Subcutaneous abdominal adipose tissue (tissue), 5 donors: ENCODE measurements around the gene TMEM213.

ENCODE experiments used
- H3K27ac ChIP-seq: one replicate; pipeline ENCODE4 v1.7.0; 2013; ENCODE audit warnings: low read depth, mild to moderate bottlenecking, inconsistent platforms, low read length, moderate library complexity
- H3K27me3 ChIP-seq, 5 donors: one replicate each; pipeline ENCODE4 v1.7.0; 2013; ENCODE audit warnings: low read length in 5 of 5, inconsistent platforms in 1 of 5; ENCODE audit not compliant: control insufficient read depth in 5 of 5, insufficient read depth in 4 of 5
- H3K36me3 ChIP-seq, 5 donors: one replicate each; pipeline ENCODE4 v1.7.0; 2013; ENCODE audit warnings: low read length in 5 of 5; ENCODE audit not compliant: control insufficient read depth in 5 of 5, insufficient read depth in 5 of 5
- H3K4me1 ChIP-seq, 5 donors: one replicate each; pipeline ENCODE4 v1.7.0; 2013; ENCODE audit warnings: low read length in 5 of 5, mild to moderate bottlenecking in 3 of 5, moderate library complexity in 1 of 5; ENCODE audit not compliant: control insufficient read depth in 5 of 5, insufficient read depth in 5 of 5
- H3K4me3 ChIP-seq, 5 donors: one replicate each; pipeline ENCODE4 v1.7.0; 2013; ENCODE audit warnings: low read length in 5 of 5, low read depth in 1 of 5
- H3K9ac ChIP-seq, 5 donors: one replicate each; pipeline ENCODE4 v1.7.0; 2013; ENCODE audit warnings: low read length in 5 of 5, mild to moderate bottlenecking in 4 of 5, moderate library complexity in 3 of 5
- H3K9me3 ChIP-seq, 5 donors: one replicate each; pipeline ENCODE4 v1.7.0; 2013; ENCODE audit warnings: low read length in 5 of 5; ENCODE audit not compliant: control insufficient read depth in 5 of 5
- donor health status: healthy.
- donor health status: healthy.
- donor health status: healthy.
- donor health status: healthy.
- donor health status: healthy.

TMEM213 gene

DNA sequence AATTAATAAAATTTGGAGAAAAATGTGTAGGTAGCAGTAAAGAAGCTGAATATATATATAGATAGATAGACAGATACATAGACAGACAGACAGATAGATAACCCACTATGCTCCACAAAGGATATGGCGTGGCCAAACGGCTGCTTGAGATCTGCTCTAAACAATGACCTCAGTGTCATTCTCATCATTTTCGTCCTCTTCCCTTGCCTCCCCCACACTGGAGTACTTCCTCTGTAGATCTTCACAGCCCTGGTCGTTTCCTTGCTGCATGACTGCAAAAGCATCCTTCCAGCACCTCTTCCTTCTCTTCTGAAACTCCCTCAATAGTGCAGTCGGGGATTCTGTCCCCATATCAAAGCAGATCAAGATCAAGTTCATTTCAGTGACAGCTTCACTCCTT lies 35.8 kb downstream of the TMEM213 start:
- Histone ChIP-seq H3K4me1 (peaks cover 0 to 5% (median 0%) of the 10 kb centered on the region in 5 donors), H3K27me3 (no peaks in the 10 kb centered on the region), H3K27ac (no peak overlapping the region), H3K9ac (no peak overlapping the region), H3K9me3 (no peaks in the 10 kb centered on the region), H3K36me3 (no peaks in the 10 kb centered on the region), H3K4me3 (no peak overlapping the region)

DNA sequence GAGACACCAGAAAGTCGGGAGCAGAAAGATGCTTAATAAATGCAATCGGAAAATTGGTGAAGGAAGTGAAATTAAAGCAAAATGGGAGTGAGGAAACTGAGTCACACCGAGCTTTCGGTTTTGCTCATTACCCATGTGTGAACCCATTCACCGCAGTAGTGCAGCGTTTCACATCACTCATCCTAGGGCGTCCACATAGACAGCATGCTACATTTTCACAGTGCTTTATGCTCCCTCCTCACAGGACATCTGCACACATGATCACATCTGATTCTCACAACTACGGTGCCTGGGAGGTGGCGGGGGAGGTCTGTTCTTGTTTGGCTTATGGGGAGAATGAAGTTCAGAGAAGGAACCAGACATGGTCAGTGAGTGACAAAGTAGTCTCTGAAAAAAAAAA lies 36.8 kb downstream of the TMEM213 start:
- Histone ChIP-seq H3K27ac (no peak overlapping the region), H3K27me3 (no peaks in the 10 kb centered on the region), H3K9ac (no peak overlapping the region), H3K9me3 (no peaks in the 10 kb centered on the region), H3K4me1 (peaks cover 0 to 5% (median 0%) of the 10 kb centered on the region in 5 donors), H3K4me3 (no peak overlapping the region), H3K36me3 (no peaks in the 10 kb centered on the region)

DNA sequence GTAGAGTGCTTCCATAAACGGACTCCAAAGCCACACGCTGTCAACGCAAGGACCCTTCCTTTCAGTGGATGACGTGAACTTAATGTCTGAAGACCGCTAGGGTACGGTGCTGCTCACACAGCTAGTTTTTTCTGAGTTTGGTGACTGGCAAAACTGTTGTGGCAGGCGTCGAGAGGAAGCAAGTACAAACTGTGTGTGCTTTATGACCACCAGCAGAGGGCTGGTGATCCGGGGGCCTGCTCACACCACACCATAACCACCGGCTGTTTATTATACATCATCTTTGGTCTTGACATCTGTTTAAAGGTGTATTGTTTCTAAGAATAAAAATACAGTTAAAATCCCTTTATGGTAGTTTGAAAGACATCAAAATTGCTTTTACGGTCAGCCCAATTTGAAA lies 37.3 kb downstream of the TMEM213 start:
- no peaks in the 10 kb centered on the region for H3K9me3 ChIP-seq
- H3K36me3 ChIP-seq = no peaks in the 10 kb centered on the region
- no peak overlapping the region for H3K27ac ChIP-seq

DNA sequence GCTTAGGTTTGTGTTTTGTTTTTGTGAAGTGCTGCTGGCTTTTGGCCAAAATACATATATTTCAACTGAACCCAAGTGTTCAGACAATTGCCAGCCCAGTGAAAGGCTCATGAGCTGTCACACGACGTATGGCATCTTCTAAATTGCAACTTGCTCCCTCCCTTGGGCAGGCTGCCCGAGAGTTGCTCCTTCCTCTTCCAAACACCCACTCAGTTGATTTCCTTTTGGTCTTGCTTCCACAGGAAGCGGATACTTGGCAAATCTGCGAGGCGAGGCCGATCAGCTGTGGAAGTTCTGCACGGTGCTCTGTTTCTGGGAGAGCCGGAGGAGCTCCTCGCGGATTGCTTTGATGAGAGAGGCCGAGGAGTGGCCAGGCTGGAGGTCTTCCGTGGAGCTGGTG lies 39.8 kb downstream of the TMEM213 start:
- Histone ChIP-seq H3K4me3 (peak overlapping the region in 4 of 5 donors; percentile 18 to 48 (median 24)), H3K9ac (no peak overlapping the region), H3K9me3 (no peaks in the 10 kb centered on the region), H3K36me3 (peaks cover 0 to 3% (median 0%) of the 10 kb centered on the region in 5 donors), H3K27ac (no peak overlapping the region), H3K27me3 (no peaks in the 10 kb centered on the region), H3K4me1 (peaks cover 0 to 5% (median 0%) of the 10 kb centered on the region in 5 donors)

More for the DNA sequence above, 37.3 kb downstream of the TMEM213 start:
- H3K27me3 ChIP-seq = no peaks in the 10 kb centered on the region
- H3K9ac ChIP-seq = no peak overlapping the region
- H3K4me3 ChIP-seq = no peak overlapping the region
- H3K4me1 ChIP-seq = peaks cover 0 to 5% (median 0%) of the 10 kb centered on the region in 5 donors

DNA sequence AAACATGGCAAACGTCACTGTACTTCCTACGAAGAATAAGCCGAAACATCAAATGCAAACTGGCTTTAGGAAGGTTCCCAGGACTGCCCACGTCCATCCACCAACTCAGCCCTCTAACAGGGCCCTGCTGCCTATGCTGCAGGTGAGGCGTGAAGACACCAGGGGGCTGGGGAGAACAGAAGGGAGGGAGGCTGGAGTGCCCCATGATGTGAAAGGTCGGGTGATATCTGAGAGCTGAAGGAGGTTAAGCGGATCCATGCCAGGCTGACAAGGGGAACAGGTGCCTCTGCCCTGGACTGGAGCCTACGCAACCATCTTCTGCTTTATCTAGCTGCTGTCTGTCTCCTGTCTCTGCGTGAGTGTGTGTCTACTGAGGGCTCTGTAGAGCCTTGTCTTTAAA lies 40.4 kb downstream of the TMEM213 start:
- Histone ChIP-seq H3K9ac (no peak overlapping the region), H3K36me3 (peaks cover 0 to 3% (median 0%) of the 10 kb centered on the region in 5 donors), H3K4me3 (peak overlapping the region in 4 of 5 donors; percentile 18 to 48 (median 24)), H3K27me3 (no peaks in the 10 kb centered on the region), H3K4me1 (peaks cover 0 to 5% (median 0%) of the 10 kb centered on the region in 5 donors), H3K9me3 (no peaks in the 10 kb centered on the region), H3K27ac (no peak overlapping the region)

DNA sequence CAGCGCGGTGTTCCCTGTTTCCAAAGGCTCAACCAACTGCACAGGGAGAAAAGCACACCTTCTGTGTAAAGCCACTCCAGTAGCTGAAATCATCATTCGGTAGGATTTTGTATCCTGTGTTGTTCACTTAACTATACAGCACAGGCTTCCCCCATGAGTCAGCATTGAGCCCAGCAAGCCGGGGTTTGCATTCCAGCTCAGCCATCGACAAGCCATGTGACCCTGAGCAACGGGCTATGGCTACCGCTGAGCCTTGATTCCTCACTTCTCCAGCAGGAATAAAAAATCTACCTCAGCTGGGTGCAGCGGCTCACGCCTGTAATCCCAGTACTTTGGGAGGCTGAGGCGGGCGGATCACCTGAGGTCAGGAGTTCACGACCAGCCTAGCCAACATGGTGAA lies 44.3 kb downstream of the TMEM213 start:
- Histone ChIP-seq H3K9ac (no peak overlapping the region), H3K27me3 (no peaks in the 10 kb centered on the region), H3K4me1 (peaks cover 0 to 5% (median 0%) of the 10 kb centered on the region in 5 donors), H3K9me3 (no peaks in the 10 kb centered on the region), H3K27ac (no peak overlapping the region), H3K36me3 (peaks cover 0 to 3% (median 0%) of the 10 kb centered on the region in 5 donors), H3K4me3 (no peak overlapping the region)

DNA sequence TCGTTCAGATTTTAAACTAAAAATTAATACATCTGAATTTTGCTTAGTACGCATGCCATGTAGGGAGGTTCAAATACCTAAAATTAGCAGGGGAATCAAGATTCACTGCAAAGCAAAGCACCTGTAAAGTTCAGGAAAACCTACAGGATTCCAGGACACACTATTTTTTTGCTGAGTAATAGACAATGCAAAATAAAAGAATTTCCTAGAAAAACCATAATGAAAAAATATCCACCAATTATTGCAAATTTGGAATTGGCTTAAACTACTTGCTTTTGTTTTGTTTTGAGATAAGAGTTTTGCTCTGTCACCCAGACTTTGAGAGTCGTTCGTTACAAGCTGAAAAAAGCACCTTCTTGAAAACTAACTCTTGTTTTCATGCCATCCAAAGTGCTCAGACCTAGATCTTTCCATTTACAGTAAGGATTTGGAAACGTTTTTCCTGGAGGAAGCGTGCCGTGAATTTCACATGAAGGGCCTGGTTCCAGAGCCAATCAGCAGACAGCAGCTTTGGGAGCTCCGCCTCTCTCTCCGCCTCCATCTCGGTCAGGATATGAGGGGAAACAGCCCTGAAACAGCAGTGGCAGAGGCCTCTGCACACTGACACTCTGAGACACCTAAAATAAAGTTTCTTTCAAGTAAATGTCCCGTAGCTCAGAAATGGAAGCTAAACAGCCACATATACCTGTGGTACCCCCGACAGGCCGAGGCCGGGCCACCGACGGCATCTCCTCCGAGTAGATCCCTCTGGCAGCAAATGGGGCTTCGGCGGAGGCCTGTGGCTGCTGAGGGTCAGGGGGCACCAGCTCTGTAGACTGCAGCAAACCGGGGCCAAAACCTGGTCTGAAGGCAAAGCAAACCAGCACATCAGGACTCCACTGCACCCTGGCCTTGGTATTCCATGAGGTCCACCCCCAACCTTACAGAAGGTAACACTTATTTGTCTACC lies 46.1 kb downstream of the TMEM213 start:
- Histone ChIP-seq H3K4me1 (no peaks in the 10 kb centered on the region), H3K9me3 (no peaks in the 10 kb centered on the region), H3K27ac (no peak overlapping the region), H3K27me3 (no peaks in the 10 kb centered on the region), H3K36me3 (peaks cover 0 to 3% (median 0%) of the 10 kb centered on the region in 5 donors), H3K4me3 (no peak overlapping the region), H3K9ac (no peak overlapping the region)

DNA sequence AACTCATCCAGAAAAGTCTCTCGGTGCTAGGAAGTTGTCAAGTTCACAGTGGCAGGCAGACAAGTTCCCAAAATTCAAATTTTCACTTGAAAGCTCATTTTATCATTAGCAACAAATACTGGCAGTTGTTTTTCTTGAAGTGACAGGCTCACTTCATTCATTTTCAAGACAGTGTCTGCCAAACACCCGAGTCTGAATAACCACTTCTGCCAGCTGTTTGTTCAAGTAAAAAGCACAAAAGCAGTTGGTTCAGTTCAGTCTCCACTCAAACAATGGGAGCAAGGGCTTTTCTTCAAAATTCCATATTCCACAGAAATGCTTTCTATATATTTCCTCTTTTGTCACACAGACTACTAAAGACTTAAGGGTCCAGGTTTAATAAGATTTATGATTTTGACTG lies 47.9 kb downstream of the TMEM213 start:
- H3K4me1 ChIP-seq = no peaks in the 10 kb centered on the region

DNA sequence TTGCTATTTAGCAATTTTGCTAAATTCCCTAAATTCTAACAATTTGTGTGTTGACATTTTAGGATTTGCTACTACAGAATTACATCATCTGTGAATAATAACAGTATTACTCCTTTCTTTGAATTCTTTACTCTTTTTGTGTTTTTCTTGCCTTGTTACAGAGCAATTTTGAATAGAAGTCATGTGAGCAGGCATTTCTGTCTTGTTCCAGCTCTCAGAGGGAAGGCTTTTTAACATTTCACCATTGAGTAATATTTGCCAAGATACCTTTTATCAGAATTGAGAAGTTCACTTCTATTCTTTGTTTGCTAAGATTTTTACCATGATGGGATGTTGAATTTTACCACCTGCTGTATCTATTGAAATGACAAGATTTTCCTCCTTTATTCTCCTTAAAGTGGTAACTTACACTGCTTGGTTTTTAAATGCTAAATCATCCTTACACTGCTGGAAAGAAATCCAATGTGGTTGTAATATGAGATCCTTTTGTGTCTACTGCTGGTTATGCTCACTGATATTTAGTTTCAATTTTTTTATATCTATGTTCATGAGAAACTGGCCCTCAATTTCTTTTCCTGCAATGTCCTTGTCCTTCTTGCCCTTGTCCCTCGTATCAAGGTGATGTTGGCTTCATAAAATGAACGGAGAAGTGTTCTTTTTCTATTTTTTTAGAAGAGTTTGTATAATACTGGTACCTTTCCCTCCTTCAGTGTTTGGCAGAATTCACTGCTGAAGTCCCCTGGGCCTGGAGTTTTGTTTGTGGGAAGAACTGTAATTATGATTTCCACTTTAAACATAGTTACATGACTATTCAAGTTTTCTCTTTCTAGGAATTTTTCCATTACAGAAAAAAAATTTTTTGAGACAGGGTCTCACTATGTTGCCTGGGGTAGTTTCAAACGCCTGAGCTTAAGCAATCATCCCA lies 50.5 kb downstream of the TMEM213 start:
- Histone ChIP-seq H3K9me3 (no peaks in the 10 kb centered on the region), H3K27ac (no peak overlapping the region), H3K27me3 (no peaks in the 10 kb centered on the region), H3K9ac (no peak overlapping the region), H3K36me3 (no peaks in the 10 kb centered on the region), H3K4me1 (no peaks in the 10 kb centered on the region), H3K4me3 (no peak overlapping the region)

More for the DNA sequence above, 47.9 kb downstream of the TMEM213 start:
- Histone ChIP-seq H3K9me3 (no peaks in the 10 kb centered on the region), H3K27me3 (no peaks in the 10 kb centered on the region), H3K36me3 (peaks cover 0 to 2% (median 0%) of the 10 kb centered on the region in 5 donors), H3K27ac (no peak overlapping the region), H3K4me3 (no peak overlapping the region), H3K9ac (no peak overlapping the region)
